Spleen (tissue), 11 donors: Measurements from ENCODE around the gene AGBL3. TPM values are rescaled to one million over a fixed set of nuclear protein-coding genes. Genes with fewer than 3 reads are reported as not detected.

Source experiments
- DNase-seq: peaks from one replicate; pipeline ENCODE4 v3.0.0-alpha.2; 2020
- H3K27ac ChIP-seq, 8 donors: fragments of 200-600 bp; sonication (generic) in 7 of 8; 1 replicate in 4 of 8; 2 replicates in 4 of 8; pipeline versions ENCODE4 v1.5.0 to v1.8.0; 2016 to 2021; ENCODE audit warnings: inconsistent platforms in 4 of 8, mild to moderate bottlenecking in 4 of 8, moderate library complexity in 1 of 8
- H3K27me3 ChIP-seq, 7 donors: fragments of 200-600 bp; sonication (generic) in 6 of 7; replicated peaks in 1 of 7; 1 replicate in 4 of 7; 2 replicates in 3 of 7; pipeline versions ENCODE4 v1.5.0 to v1.8.0; 2016 to 2021; ENCODE audit warnings: inconsistent platforms in 3 of 7, mild to moderate bottlenecking in 1 of 7
- H3K36me3 ChIP-seq, 6 donors: fragments of 200-600 bp; sonication (generic) in 5 of 6; 1 replicate in 4 of 6; 2 replicates in 2 of 6; pipeline versions ENCODE4 v1.5.0 to v1.8.0; 2016 to 2021; ENCODE audit warnings: inconsistent platforms in 2 of 6
- H3K4me1 ChIP-seq, 6 donors: fragments of 200-600 bp; sonication (generic) in 5 of 6; 1 replicate in 3 of 6; 2 replicates in 3 of 6; pipeline versions ENCODE4 v1.5.0 to v1.8.0; 2016 to 2021; ENCODE audit warnings: inconsistent platforms in 3 of 6
- H3K4me3 ChIP-seq, 8 donors: fragments of 200-600 bp; sonication (generic) in 7 of 8; 1 replicate in 4 of 8; 2 replicates in 4 of 8; pipeline versions ENCODE4 v1.5.0 to v1.8.0; 2016 to 2021; ENCODE audit warnings: inconsistent platforms in 4 of 8, mild to moderate bottlenecking in 4 of 8, moderate library complexity in 2 of 8
- H3K9me3 ChIP-seq, 8 donors: fragments of 200-600 bp; sonication (generic) in 7 of 8; 1 replicate in 4 of 8; 2 replicates in 4 of 8; pipeline versions ENCODE4 v1.5.0 to v1.8.0; 2016 to 2021; ENCODE audit warnings: inconsistent platforms in 4 of 8
- POLR2A ChIP-seq, 3 donors: fragments of 450-650 bp; IDR thresholded peaks; one replicate each; pipeline ENCODE4 v1.5.1; 2017; ENCODE audit warnings: antibody characterized with exemption in 3 of 3, mild to moderate bottlenecking in 1 of 3
- POLR2AphosphoS5 ChIP-seq, 3 donors: sonication (generic); formaldehyde crosslinking; IDR thresholded peaks; one replicate each; pipeline ENCODE4 v1.5.1; 2017; ENCODE audit warnings: antibody characterized with exemption in 3 of 3
- WGBS, 5 donors: extraction: QIAGEN DNeasy Blood & Tissue Kit in 3 of 5; methylation state at CpG; one replicate each; pipeline versions ENCODE4 v1.1.5 to v1.1.7; 2013 to 2018; 5-methylcytosine and 5-hydroxymethylcytosine counted together
- intact Hi-C: fragments of 100-400 bp; cut with DNase I; formaldehyde crosslinking; loops from one replicate; pipeline ENCODE4 v1.15.0; 2023; ENCODE audit warnings: low total_unique reads
- polyA plus RNA-seq, 3 donors: library from polyadenylated mRNA; stranded (reverse); fragments of 200-250 nt; gene quantifications; one replicate each; pipeline ENCODE4 v1.2.1, GENCODE V29; 2013
- total RNA-seq, 7 donors: library from RNA; depleted of rRNA in 3 of 7; stranded (reverse); fragments of >200 nt in 3 of 7; fragmentation: NEBNext Ultra II Directional in 4 of 7; extraction: Animal tissue kit (Norgen Biotek cat#: 25700) in 4 of 7; gene quantifications; one replicate each; pipeline versions ENCODE4 v1.1.0 to v1.2.1, GENCODE V29; 2016 to 2021
- TF ChIP-seq, protein P1 (sequence below), 11 experiments: fragments of 200-600 bp in 7 of 11; fragments of 450-650 bp in 4 of 11; sonication (generic) in 4 of 11; IDR thresholded peaks in 8 of 11; conservative IDR thresholded peaks in 3 of 11; 1 replicate in 7 of 11; 2 replicates in 4 of 11; pipeline versions ENCODE4 v1.4.0 to v1.8.0; 2016 to 2021; ENCODE audit warnings: antibody characterized with exemption in 11 of 11, inconsistent platforms in 4 of 11, mild to moderate bottlenecking in 1 of 11
- donor health status: healthy with polysubstance abuse.
- donor health status: DM: no; HTN: no; CAD: no; lungs with moderate emphysema.
- donor health status: DM: no; HTN: no; CAD: no.
- donor health status: Bipolar disorder and iron deficiency.
- donor health status: healthy.
- donor health status: DM: no; HTN: no; CAD: no.
- donor health status: DM: yes; HTN: yes; CAD: no.

AGBL3 gene
- total and polyA plus RNA-seq, 10 donors: 1.2 to 12.9 (median 4.9) TPM

DNA sequence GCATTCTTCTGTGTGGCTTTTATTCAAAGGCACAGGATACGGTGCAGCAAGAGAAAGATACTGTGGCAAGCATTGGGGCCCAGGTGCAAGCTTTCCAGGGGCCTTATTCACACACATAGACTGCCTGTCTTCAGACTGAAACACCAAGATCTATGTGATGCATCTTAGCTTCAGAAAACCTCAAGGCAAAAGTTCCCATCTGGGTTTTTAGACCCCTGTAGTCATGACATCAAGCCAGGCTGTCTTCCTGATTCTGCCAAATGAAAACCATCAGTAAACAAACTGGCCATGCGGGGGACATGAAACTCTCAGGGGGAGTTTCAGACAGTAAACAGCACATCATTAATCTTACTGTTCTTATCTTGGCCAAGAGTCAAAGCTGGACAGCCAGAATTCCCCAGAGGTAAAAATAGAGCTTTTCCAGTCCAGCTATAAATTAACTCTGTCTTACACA lies 9.8 kb downstream of the AGBL3 start:
- 62 to 77% (median 65%) methylated on average over 2 of the region's 2 CpGs for WGBS, 5 donors
- intact Hi-C loops: loop anchor here (10.0 kb wide), 1 partner anchor 149 kb away; the partner anchor contains the start of gene TMEM140
- Histone ChIP-seq H3K4me1 (peaks cover 3 to 47% (median 21%) of the 10 kb centered on the region in 6 donors), H3K9me3 (no peaks in the 10 kb centered on the region), H3K4me3 (no peak overlapping the region), H3K27ac (peak overlapping the region in 6 of 8 donors; percentile 33 to 59 (median 41)), H3K36me3 (peaks cover 2 to 56% (median 14%) of the 10 kb centered on the region in 6 donors), H3K27me3 (no peaks in the 10 kb centered on the region)
- TF ChIP-seq POLR2AphosphoS5 (IDR thresholded peaks at IDR 0.05) (no peak), POLR2A (IDR thresholded peaks at IDR 0.05) (no peak)
- TF ChIP-seq, protein P1, sequence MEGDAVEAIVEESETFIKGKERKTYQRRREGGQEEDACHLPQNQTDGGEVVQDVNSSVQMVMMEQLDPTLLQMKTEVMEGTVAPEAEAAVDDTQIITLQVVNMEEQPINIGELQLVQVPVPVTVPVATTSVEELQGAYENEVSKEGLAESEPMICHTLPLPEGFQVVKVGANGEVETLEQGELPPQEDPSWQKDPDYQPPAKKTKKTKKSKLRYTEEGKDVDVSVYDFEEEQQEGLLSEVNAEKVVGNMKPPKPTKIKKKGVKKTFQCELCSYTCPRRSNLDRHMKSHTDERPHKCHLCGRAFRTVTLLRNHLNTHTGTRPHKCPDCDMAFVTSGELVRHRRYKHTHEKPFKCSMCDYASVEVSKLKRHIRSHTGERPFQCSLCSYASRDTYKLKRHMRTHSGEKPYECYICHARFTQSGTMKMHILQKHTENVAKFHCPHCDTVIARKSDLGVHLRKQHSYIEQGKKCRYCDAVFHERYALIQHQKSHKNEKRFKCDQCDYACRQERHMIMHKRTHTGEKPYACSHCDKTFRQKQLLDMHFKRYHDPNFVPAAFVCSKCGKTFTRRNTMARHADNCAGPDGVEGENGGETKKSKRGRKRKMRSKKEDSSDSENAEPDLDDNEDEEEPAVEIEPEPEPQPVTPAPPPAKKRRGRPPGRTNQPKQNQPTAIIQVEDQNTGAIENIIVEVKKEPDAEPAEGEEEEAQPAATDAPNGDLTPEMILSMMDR (IDR thresholded peaks at IDR 0.05 in 8 of 11, conservative IDR thresholded peaks at IDR 0.05 in 3 of 11): no peak
- no peak for DNase-seq

DNA sequence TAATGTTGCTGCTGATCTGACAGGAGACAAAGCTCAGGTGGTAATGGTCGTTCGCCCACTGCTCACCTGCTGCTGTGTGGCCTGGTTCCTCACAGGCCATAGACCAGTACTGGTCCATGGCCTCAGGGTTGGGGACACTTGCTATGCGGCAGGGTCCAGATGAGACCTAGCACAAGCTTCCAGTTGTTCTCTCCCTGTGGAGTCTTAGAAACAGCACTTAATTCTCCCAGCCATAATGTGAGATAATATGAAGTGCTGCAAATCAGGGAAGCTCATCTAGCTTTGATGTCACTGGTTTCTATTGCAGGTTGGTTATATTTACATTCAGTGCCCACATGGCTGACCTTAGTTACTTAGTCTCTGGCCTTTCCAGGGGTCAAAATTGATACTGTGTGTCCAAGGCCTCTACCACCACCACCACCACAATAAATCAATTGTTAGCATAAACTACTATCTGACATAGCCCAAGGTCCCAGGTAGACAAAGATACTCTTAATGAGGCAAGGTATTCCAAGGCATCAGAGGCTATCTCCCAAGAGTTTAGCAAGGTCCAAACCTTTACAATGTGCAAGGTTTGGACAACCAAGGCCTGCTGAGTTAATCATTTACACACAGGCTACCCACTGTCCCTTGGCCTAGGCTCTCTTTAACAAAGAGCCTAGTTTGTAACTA lies 11.0 kb downstream of the AGBL3 start:
- no peaks in the 10 kb centered on the region for H3K27me3 ChIP-seq
- no peak for TF ChIP-seq POLR2AphosphoS5 (IDR thresholded peaks at IDR 0.05)
- TF ChIP-seq, protein P1 (IDR thresholded peaks at IDR 0.05 in 8 of 11, conservative IDR thresholded peaks at IDR 0.05 in 3 of 11): no peak
- no peak for DNase-seq
- peaks cover 2 to 56% (median 14%) of the 10 kb centered on the region in 6 donors for H3K36me3 ChIP-seq
- 92 to 97% (median 95%) methylated on average over 3 of the region's 3 CpGs for WGBS, 5 donors
- H3K4me1 ChIP-seq: peaks cover 1 to 35% (median 10%) of the 10 kb centered on the region in 6 donors
- intact Hi-C loops: loop anchor here (10.0 kb wide), 1 partner anchor 147 kb away; the partner anchor contains the start of gene TMEM140
- no peak overlapping the region for H3K4me3 ChIP-seq
- H3K9me3 ChIP-seq: peaks cover 0 to 4% (median 0%) of the 10 kb centered on the region in 8 donors
- H3K27ac ChIP-seq: no peak overlapping the region

DNA sequence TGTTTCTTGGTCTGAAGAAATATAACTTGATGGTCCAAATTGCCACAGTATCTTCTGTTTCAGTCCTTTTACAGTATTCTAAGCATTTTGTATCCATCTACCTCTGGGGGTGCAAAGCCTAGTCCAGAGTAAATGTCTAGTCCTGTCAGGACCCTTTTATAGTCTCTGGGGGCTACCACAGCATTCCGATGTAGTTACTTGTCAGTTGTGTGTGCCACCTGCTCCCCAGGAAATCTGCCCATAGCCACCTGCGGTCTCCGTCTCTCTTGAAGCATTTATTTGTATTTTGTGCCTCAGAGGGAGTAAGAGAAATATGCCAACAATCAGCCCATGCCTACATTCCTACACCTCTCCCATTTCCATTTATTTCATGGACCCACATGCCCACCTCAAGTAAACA lies 12.8 kb downstream of the AGBL3 start:
- peaks cover 0 to 48% (median 12%) of the 10 kb centered on the region in 6 donors for H3K36me3 ChIP-seq
- WGBS, 5 donors: 93 to 99% (median 97%) methylated on average over 3 of the region's 3 CpGs
- H3K27ac ChIP-seq: no peak overlapping the region
- H3K4me3 ChIP-seq: no peak overlapping the region
- DNase-seq: no peak
- H3K9me3 ChIP-seq: peaks cover 0 to 4% (median 0%) of the 10 kb centered on the region in 8 donors
- TF ChIP-seq, protein P1 (IDR thresholded peaks at IDR 0.05 in 8 of 11, conservative IDR thresholded peaks at IDR 0.05 in 3 of 11): no peak
- peaks cover 0 to 18% (median 6%) of the 10 kb centered on the region in 6 donors for H3K4me1 ChIP-seq
- H3K27me3 ChIP-seq: no peaks in the 10 kb centered on the region
- intact Hi-C loops: loop anchor here (10.0 kb wide), 1 partner anchor 146 kb away; the partner anchor contains the start of gene TMEM140

DNA sequence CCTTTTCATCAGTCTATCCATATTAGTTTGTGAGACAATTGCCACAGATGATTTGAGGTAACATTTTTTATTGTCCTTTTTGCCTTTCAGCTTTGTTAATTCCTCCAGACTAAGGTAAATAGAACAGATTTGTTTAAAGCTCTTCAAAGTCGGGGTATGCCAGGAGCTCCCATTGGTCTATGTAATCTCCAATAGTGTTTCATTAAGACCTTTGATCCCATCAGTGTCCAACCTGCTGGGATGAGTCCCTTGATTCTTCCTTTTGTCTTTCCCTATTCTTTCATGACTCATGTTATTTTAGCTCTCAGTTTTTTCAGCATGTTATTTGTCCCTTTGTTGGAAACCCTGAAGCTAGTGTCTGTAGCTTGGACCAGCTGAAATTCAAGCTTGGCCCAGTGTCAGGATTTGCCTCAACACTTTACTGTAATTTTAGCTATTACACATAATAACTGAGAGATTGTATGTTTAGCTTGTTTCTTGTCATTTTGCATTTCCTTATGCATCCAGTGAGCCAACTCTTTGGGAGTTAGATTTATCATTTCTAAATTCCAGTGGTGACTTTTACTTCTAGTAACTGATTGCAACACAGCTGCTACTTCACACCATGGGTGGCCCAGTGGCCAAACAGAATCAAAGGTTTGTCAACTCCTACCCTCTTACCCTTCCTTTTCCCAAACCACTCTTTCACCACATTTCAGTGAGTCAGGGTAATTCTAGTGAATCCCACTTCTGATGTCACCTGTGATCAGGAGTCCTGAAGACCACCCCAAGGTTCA lies 15.3 kb downstream of the AGBL3 start:
- WGBS, 5 donors: 92 to 98% (median 95%) methylated on average over 1 of the region's 1 CpG
- H3K36me3 ChIP-seq: peaks cover 0 to 25% (median 4%) of the 10 kb centered on the region in 6 donors
- H3K4me1 ChIP-seq: no peaks in the 10 kb centered on the region
- no peak for DNase-seq
- H3K27me3 ChIP-seq: no peaks in the 10 kb centered on the region
- peaks cover 0 to 4% (median 0%) of the 10 kb centered on the region in 8 donors for H3K9me3 ChIP-seq
- no peak overlapping the region for H3K27ac ChIP-seq
- intact Hi-C loops: no loop called here
- H3K4me3 ChIP-seq: no peak overlapping the region
- TF ChIP-seq, protein P1 (IDR thresholded peaks at IDR 0.05 in 8 of 11, conservative IDR thresholded peaks at IDR 0.05 in 3 of 11): no peak
- TF ChIP-seq POLR2AphosphoS5 (IDR thresholded peaks at IDR 0.05): no peak
- TF ChIP-seq POLR2A (IDR thresholded peaks at IDR 0.05): no peak
